Stimulated activated CD8-positive, alpha-beta memory T cell treated with anti-CD3 and anti-CD28 coated beads, Interleukin-4, amount 100 ng/mL, for 1 hour (primary cell): ENCODE data around the gene CBFA2T3.

ENCODE experiments used
- DNase-seq, 2 donors: peaks; one replicate each; pipeline ENCODE4 v3.0.0-alpha.2; 2020; ENCODE audit warnings: low read depth in 2 of 2, low spot score in 1 of 2

Gene CBFA2T3

DNA sequence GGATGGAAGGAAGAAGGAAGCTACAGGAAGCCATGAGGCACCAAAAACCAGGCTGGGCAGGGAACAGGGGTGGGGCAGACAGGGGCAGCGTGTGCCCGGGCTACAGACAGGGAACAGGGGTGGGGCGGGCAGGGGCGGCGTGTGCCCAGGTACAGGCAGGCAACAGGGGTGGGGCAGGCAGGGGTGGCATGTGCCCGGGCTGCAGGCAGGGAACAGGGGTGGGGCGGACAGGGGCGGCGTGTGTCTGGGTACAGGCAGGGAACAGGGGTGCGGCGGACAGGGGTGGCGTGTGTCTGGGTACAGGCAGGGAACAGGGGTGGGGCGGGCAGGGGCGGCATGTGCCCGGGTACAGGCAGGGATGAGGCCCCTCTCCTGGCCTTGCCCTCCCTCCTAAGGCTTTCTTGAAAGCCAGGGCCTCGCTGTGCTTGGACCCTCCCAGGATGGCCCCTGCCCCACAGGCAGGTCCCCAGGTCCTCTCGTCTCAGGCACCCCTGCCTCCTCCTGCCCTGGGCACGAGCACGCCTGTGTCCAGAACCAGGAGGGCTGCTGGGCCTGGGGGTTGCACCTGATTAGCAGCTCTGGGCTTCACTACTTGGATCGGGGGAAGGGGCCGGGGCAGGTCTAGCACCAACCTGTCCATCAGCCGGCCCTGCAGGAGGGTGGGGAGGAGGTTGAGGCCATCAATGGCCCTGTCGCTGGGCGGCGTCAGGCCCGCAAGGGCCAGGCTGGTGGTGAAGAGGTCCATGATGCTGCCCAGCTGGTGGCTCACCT is 150.8 kb downstream of the CBFA2T3 start:
- DNase-seq = no peak

GRCh38 chr16:88825146-88825545 is 151.9 kb downstream of the CBFA2T3 start:
- DNase-seq = no peak
